ENCODE measurements around the gene COQ10B.
A peak's percentile ranks its signal among the peaks of the same experiment; 100 is the strongest.
"Not testable (repeated sequence)": the region's sequence is repeated elsewhere in the genome, so short reads cannot be mapped to it uniquely, and the experiment has no call there.

COQ10B gene

GRCh38 chr2:197453123-197453913, at the start of gene COQ10B:
TSS of gene COQ10B (plus strand) at chr2:197453552. CDS start at chr2:197453561, 9 bp downstream.
- DNase-seq, result peak; percentile 99

GRCh38 chr2:197405582-197405981, 47.8 kb upstream of the COQ10B start:
- no peak for DNase-seq

GRCh38 chr2:197414039-197414438, 39.3 kb upstream of the COQ10B start:
- DNase-seq, result no peak

GRCh38 chr2:197414515-197414914, 38.8 kb upstream of the COQ10B start:
- DNase-seq, result no peak

GRCh38 chr2:197416268-197416667, 37.1 kb upstream of the COQ10B start:
- no peak for DNase-seq

GRCh38 chr2:197419438-197419837, 33.9 kb upstream of the COQ10B start:
- no peak for DNase-seq

GRCh38 chr2:197423307-197423706, 30.0 kb upstream of the COQ10B start:
- DNase-seq, result no peak

- DNase-seq, result no peak
Observed at GRCh38 chr2:197425550-197425949, 27.8 kb upstream of the COQ10B start.

GRCh38 chr2:197426723-197427603, 26.4 kb upstream of the COQ10B start:
- DNase-seq, result no peak

- no peak for DNase-seq
Observed at GRCh38 chr2:197427986-197428385, 25.4 kb upstream of the COQ10B start.

- DNase-seq, result no peak
Observed at GRCh38 chr2:197431858-197432257, 21.5 kb upstream of the COQ10B start.

GRCh38 chr2:197432527-197432926, 20.8 kb upstream of the COQ10B start:
- DNase-seq, result not testable (repeated sequence)

- DNase-seq, result no peak
Observed at GRCh38 chr2:197433780-197434438, 19.4 kb upstream of the COQ10B start.

GRCh38 chr2:197434541-197435513, 18.5 kb upstream of the COQ10B start, which contains the start of gene SF3B1:
TSS of gene SF3B1 (minus strand) at chr2:197435028. CDS start at chr2:197434999, 29 bp downstream.
- DNase-seq, result peak; percentile 94

GRCh38 chr2:197435598-197436420, 17.5 kb upstream of the COQ10B start:
- no peak for DNase-seq

- DNase-seq, result no peak
Observed at GRCh38 chr2:197437380-197437779, 16.0 kb upstream of the COQ10B start.

- DNase-seq, result peak; percentile 30
Observed at GRCh38 chr2:197442857-197443256, 10.5 kb upstream of the COQ10B start.

GRCh38 chr2:197445746-197446145, 7.6 kb upstream of the COQ10B start:
- DNase-seq, result no peak

- no peak for DNase-seq
Observed at GRCh38 chr2:197446844-197447243, 6.5 kb upstream of the COQ10B start.

GRCh38 chr2:197450465-197450864, 2.9 kb upstream of the COQ10B start:
- DNase-seq, result no peak

GRCh38 chr2:197450935-197451358, 2.4 kb upstream of the COQ10B start:
- DNase-seq, result not testable (repeated sequence)
